Tongue (tissue), 2 donors: ENCODE results near the gene PERCC1. TPM values are rescaled to one million over a fixed set of nuclear protein-coding genes. Genes with fewer than 3 reads are reported as not detected.
"Not testable (repeated sequence)": the region's sequence is repeated elsewhere in the genome, so short reads cannot be mapped to it uniquely, and the experiment has no call there.

ENCODE experiments used
- DNase-seq: peaks from one replicate; pipeline ENCODE4 v3.0.0-alpha.2; 2015
- total RNA-seq: library from RNA; depleted of rRNA; stranded (reverse); fragments of >200 nt; gene quantifications from one replicate; pipeline ENCODE4 v1.2.3, GENCODE V29; 2014

PERCC1 gene
- total RNA-seq, 1 donor from 2014 or later = not detected

GRCh38 chr16:1434644-1435592 lies 4.0 kb downstream of the PERCC1 start:
- no peak for DNase-seq

DNA sequence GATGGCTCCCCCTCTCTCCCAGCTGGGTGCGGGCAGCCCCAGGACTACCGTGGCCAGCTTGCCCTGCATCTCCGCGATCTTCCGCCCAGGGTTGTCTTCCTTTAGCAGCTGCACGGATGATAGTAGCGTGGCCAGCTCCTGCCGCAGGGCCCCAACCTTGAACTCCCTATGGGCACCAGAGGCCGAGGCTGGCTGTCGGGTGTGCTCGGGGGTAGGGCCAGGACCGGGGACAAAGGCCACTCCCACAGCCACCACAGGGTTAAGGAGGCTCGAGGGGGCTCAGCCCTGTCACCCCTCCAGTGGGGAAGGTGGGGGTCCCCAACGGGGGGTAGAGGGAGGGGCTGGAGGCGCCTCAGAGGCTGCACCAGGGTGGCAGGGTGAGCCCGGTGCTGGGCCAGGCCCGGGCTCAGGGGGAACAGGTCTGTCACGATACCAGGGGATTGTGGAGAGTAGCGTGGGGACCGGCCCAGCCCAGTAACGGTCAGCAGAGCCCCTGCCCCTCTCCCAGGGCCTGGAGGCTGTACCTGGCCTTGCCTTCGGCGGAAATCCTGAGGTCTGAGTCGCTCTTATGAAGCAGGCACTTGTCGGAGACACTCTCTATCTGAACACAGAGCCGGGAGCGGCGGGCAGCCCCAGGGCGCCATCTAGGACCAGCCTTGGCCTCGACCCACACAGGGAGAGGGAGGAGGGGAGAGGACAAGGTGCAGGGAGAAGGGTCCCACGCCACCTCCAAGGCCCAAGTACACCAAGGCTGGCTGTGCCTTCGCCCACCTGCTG lies 5.2 kb downstream of the PERCC1 start:
- no peak for DNase-seq

- no peak for DNase-seq
Measured at GRCh38 chr16:1436731-1437355, 6.0 kb downstream of the PERCC1 start.

- DNase-seq = no peak
Measured at GRCh38 chr16:1437606-1438005, 6.7 kb downstream of the PERCC1 start.

DNA sequence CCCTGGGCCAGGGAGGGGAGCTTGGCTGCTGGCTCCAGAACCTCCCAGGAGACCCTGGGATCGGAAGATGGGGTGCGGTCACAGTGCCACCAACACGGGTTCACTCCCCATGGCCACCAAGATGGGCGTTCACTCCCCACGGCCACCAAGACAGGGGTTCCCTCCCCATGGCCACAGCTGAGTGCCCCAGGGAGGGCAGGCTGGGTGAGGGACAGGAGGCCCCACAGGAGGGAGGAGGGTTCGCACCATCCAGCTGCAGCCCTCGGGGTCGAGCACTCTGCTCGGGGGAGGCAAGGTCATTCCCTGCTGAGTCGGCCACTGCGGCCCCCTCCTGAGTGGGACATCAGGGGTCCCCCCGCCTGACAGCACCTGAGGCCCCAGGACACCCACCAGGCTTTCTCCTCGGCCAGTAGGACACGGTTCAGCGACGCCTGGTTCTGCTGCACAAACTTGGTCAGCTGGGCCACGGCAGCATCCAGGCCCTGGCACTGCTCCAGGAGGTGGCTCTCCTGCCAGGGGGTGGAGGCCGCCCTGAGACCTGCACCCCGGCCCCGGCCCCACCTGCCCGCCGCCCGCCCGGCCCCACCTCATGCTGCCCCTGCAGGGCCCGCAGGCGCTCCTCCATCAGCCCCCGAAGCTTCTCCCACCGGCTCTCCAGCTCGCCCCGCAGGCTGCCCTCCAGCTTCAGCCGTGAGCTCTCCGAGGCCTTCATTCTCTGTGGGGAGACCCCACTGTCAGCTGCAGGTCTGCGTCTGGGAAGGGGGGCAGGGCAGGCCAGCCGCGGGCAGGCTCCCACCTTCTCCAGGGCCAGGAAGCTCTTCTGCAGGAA lies 7.6 kb downstream of the PERCC1 start:
- DNase-seq = no peak

DNA sequence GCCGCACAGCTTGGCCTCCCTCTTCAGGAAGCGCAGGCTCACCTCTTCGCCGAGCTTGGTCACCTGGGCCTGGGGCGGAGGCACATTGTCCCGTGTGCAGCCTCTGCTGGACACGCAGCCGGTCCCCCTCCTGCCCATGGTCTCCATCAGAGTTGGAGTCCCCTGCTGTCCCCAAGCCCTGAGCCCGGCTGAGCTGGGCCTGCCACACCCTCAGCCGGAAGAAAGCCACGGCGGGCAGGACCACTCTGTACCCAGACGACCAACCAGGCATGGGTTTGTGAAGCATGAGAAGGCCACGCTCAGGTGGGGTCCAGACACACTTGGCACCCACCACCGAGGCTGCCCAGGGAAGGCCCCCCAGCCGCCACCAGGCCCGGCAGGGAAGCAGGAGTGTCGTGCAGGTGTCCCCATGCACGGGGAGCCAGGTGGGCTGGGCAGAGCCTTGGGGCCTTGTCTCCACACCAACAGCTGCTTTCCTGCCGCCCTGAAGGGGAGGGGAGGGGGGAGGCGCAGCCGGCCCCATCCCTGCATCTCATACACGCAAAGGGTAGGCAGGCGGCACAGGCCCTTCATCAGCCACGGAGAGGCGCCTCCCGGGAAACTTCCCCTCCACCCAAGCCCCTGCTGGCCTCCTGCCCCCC lies 8.3 kb downstream of the PERCC1 start:
- no peak for DNase-seq

DNA sequence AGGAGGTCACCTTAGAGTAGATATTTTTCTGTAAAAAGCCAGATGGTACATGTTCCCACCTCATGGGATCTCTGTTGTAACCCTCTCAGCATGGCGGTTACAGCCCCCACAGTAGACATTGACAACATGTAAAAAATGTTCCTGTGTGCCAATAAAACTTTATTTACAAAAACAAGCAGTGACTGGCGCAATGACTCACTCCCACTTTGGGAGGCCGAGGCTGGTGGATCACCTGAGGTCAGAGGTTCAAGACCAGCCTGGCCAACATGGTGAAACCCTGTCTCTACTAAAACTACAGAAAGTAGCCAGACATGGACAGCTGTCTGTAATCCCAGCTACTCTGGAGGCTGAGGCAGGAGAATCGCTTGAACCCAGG lies 8.8 kb downstream of the PERCC1 start:
- not testable (repeated sequence) for DNase-seq

GRCh38 chr16:1441391-1441829 lies 10.5 kb downstream of the PERCC1 start:
- DNase-seq = peak; percentile 32

GRCh38 chr16:1442697-1443096 lies 11.8 kb downstream of the PERCC1 start:
- DNase-seq = no peak

- DNase-seq = no peak
Measured at GRCh38 chr16:1443403-1443973, 12.6 kb downstream of the PERCC1 start.

- no peak for DNase-seq
Measured at GRCh38 chr16:1443980-1444729, 13.3 kb downstream of the PERCC1 start, which contains the start of gene CCDC154. Gene CCDC154, minus strand, starts transcription at chr16:1444556. Its CDS starts 234 bp downstream, at chr16:1444322.

GRCh38 chr16:1444730-1445517 lies 14.0 kb downstream of the PERCC1 start:
- no peak for DNase-seq

GRCh38 chr16:1445518-1446203 lies 14.8 kb downstream of the PERCC1 start:
- DNase-seq = no peak

- no peak for DNase-seq
Measured at GRCh38 chr16:1446296-1447080, 15.6 kb downstream of the PERCC1 start.

DNA sequence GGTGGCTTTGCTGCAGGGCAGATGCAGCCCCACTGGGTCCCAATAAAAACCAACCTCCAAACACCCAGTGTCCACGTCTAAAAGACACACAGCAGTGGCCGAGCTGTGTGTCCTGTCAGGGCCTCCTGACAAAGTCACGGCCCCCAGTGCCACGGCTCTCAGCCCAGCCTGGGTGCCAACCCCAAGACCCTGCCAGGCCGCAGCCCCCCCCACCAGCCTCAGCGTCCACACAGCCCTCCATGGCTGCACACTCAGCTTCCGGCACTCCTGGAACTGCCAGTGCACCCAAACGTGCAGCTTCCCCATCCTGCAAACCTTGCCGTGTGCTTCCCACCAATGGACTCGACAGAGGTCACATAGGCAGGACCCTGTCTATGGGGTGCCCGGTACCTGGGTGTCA lies 17.1 kb downstream of the PERCC1 start:
- no peak for DNase-seq

GRCh38 chr16:1448536-1449116 lies 17.7 kb downstream of the PERCC1 start:
- DNase-seq = no peak

GRCh38 chr16:1449201-1449788 lies 18.4 kb downstream of the PERCC1 start:
- DNase-seq = no peak
